Astrocyte of the spinal cord (primary cell): ENCODE measurements around the gene ZNFX1.

Experiments
- DNase-seq: peaks from one replicate; pipeline ENCODE4 v3.0.0; 2011; ENCODE audit warnings: low read depth, low spot score
- H3K4me3 ChIP-seq: 2 replicates; pipeline ENCODE4 v1.5.1; 2011; ENCODE audit warnings: low read depth, mild to moderate bottlenecking, low read length, moderate library complexity
- CTCF ChIP-seq: IDR thresholded peaks from 2 replicates; pipeline ENCODE4 v1.5.1; 2012; ENCODE audit warnings: low read depth, mild to moderate bottlenecking, low read length, inconsistent platforms
- in situ Hi-C: cut with HindIII; loops from 2 replicates; pipeline ENCODE4 v1.10.0; 2017; ENCODE audit warnings: low sequenced_read_pairs

ZNFX1 gene

GRCh38 chr20:49270177-49270576 lies 7.7 kb downstream of the ZNFX1 start:
- in situ Hi-C loops, result no loop called here
- no peak overlapping the region for H3K4me3 ChIP-seq
- no peak for TF ChIP-seq CTCF
- no peak for DNase-seq

- TF ChIP-seq CTCF, result no peak
- in situ Hi-C loops, result no loop called here
- peak; percentile 46 for DNase-seq
- no peak overlapping the region for H3K4me3 ChIP-seq
Measured at GRCh38 chr20:49268600-49269365, 9.1 kb downstream of the ZNFX1 start.

- H3K4me3 ChIP-seq, result no peak overlapping the region
- no peak for DNase-seq
- no peak for TF ChIP-seq CTCF
- in situ Hi-C loops, result no loop called here
Measured at GRCh38 chr20:49267327-49267726, 10.5 kb downstream of the ZNFX1 start.

GRCh38 chr20:49262444-49262843 lies 15.4 kb downstream of the ZNFX1 start:
- in situ Hi-C loops, result no loop called here
- no peak for DNase-seq
- H3K4me3 ChIP-seq, result no peak overlapping the region
- no peak for TF ChIP-seq CTCF

GRCh38 chr20:49261173-49261572 lies 16.7 kb downstream of the ZNFX1 start:
- no peak for DNase-seq
- no peak overlapping the region for H3K4me3 ChIP-seq
- TF ChIP-seq CTCF, result no peak
- in situ Hi-C loops, result no loop called here

DNA sequence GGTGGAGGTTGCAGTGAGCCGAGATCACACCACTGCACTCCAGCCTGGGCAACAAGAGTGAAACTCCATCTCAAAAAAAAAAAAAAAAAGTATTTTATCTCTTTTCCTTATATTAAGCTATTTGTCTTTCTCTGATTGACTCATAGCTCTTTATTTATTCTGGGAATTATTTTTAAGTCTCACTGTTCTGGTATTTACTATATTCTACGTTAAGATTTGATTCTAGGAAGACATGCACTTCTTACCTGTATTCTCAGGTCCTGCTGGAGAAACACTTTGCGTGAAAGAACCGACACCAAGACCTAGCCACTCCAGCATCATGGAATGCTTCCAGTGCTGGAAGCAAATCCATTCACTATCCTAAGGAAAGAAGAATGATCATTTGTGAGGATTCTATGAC lies 17.6 kb downstream of the ZNFX1 start:
- in situ Hi-C loops, result no loop called here

More for the DNA sequence above, 17.6 kb downstream of the ZNFX1 start:
- no peak for DNase-seq
- TF ChIP-seq CTCF, result no peak
- no peak overlapping the region for H3K4me3 ChIP-seq
